ENCODE data around the gene DCDC2C.

GRCh38 chr2:3830796-3831195 is 127.4 kb downstream of the DCDC2C start:
- no peak for TF ChIP-seq CTCF (conservative IDR thresholded peaks at IDR 0.05; ENCODE audit: low read depth, low read length)
- TF ChIP-seq CEBPB (IDR thresholded peaks at IDR 0.05; ENCODE audit: low read depth, low read length) = no peak
- no peak for TF ChIP-seq CHD1 (IDR thresholded peaks at IDR 0.05; ENCODE audit: low read depth, low read length)
- no peak for TF ChIP-seq POLR2A (IDR thresholded peaks at IDR 0.05; ENCODE audit: low read depth, low read length)
- TF ChIP-seq SMC3 (IDR thresholded peaks at IDR 0.05; ENCODE audit: low read depth, low read length) = no peak
- no peak for TF ChIP-seq MAZ (IDR thresholded peaks at IDR 0.05; ENCODE audit: borderline replicate concordance, low read depth, low read length)
